GM18907 (cell line): Measurements from ENCODE around the gene SPATA16.

Experiments used
- ATAC-seq: cut with Tn5 transposase; IDR thresholded peaks from one replicate; pipeline ENCODE4 v1.9.1; 2021; ENCODE audit warnings: mild to moderate bottlenecking, moderate library complexity; ENCODE audit not compliant: unreplicated experiment

Gene SPATA16

GRCh38 chr3:173007079-173007723 lies 133.8 kb downstream of the SPATA16 start:
- ATAC-seq = no peak

- no peak for ATAC-seq
These were observed 135.0 kb downstream of the SPATA16 start for GRCh38 chr3:173006006-173006405.

DNA sequence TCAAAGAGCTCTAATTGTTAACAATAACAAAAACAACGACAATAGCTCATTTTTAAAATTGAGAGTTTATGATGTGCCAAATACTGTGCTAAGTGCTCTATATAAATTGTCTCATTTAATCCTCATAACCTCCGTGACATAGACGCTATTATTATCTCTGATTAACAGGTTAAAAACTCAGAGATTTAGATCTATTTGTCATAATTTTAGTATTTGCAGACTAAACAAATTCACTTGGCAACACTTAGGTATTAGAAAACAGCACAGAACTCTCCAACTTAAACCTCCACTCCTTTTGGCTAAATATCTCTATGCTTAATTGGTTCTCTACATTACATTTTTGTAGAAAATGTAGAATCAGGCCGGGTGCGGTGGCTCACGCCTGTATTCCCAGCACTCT lies 136.4 kb downstream of the SPATA16 start:
- ATAC-seq = no peak

DNA sequence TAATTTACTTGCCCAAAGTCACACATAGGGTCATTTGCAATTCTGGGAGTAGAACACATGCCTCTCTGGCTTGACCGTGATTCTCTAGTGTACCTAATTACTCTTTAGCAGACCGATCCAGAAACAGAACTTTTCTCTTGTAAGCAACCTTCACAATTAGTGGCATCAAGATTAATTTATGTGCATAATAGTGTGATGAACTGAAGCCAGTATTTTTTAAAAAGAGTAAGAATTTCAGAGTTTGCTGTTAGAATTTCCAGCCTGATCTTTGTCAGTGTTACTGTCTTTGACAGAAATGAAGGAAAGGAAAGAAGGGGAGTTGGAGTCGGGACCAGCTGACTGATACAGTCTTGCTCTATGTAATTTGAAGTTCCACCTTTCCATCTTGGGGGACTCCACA lies 137.1 kb downstream of the SPATA16 start:
- no peak for ATAC-seq

GRCh38 chr3:173003471-173003870 lies 137.6 kb downstream of the SPATA16 start:
- ATAC-seq = no peak

DNA sequence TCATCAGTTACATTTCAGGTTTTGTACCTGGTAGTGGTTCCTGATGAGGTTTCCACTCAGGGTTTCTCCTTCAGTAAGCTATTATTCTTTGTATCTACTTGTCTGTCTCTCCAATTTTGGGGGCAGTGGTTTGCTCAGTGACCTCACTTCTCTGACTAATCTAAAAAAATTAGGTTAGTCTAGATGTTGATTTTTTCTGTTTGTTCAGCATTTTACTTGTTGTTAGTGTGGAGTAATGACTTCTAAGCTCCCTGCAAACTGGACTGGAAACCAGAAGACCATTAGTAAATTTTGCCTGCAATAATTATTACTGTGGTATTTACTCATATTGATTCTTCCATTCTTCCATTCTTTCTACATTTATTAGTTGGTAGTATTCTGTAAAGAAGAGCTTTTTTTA lies 139.4 kb downstream of the SPATA16 start:
- ATAC-seq = no peak

DNA sequence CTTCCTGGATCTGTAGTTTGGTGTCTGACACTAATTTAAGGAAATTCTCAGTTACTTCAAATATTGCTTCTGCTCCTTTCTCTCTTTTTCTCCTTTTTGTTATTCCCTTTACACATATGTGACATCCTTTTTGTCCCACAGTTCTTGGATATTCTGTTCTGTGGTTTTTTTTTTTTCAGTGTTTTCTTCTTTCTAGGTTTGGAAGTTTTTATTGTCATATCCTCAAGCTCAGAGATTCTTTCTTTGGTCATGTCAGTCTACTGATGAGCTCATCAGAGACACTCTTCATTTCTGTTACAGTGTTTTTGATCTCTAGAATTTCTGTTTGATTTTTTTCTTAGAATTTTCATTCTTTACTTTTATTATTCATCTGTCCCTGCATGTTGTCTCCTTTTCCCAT lies 140.5 kb downstream of the SPATA16 start:
- no peak for ATAC-seq

- ATAC-seq = no peak
These were observed 147.6 kb downstream of the SPATA16 start for GRCh38 chr3:172993412-172993811.

DNA sequence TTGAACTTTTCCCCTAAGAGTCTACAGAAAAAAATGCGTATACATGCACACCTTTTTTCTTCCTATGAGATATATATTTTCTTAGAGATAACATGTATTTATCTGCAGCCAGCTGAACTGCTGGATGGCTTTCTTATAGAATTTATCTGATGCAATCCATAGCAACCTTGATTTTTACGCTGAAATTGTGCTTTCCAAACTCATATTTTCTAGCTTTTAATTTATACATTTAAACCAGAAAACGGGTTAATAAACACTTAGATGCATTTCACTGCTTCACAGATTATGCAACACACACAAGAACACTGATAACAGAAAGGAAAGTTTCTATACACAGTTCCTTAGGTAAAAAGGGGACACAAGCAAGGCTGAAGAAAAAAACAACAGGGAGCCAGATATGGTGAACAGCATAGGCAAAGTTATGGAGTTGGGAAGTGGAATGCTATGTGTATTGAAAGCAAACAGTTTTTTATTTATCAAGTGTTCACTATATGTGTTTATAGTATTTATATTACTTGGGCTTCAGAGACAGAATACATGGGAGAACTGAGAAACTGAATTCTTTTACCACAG lies 149.5 kb downstream of the SPATA16 start:
- no peak for ATAC-seq

GRCh38 chr3:172989373-172989772 lies 151.7 kb downstream of the SPATA16 start:
- no peak for ATAC-seq

- no peak for ATAC-seq
These were observed 153.8 kb downstream of the SPATA16 start for GRCh38 chr3:172987273-172987672.

GRCh38 chr3:172984914-172985313 lies 156.1 kb downstream of the SPATA16 start:
- ATAC-seq = no peak

DNA sequence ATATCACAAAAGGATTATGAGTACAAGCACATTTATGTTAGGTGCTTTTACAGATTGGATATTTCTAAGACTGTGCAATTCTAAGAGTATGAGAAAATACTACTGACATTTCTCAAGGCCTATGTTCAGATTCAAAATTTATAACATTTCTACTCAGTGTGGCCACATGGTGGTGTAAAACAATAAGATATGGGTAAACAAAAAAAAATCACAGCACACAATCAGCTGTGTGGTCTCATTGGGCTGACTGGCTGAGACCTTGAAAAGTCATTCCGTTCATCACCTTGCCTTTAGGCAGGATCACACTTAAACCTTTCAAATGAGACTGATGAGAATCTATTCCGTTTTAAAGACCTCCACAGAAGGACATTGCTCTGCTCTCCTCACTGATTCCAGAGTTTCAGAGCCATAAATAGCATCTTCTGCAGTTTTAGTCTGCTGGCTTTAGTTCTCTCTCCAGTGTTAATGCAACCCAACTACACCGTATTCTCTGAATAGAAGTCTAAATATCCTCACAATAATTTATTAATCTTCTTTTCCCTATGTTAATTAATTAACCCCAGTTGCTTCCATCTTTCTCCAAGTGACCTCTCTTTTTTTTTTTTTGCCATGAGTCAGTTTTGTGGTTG lies 158.2 kb downstream of the SPATA16 start:
- no peak for ATAC-seq

- no peak for ATAC-seq
These were observed 159.5 kb downstream of the SPATA16 start for GRCh38 chr3:172981407-172981983.

DNA sequence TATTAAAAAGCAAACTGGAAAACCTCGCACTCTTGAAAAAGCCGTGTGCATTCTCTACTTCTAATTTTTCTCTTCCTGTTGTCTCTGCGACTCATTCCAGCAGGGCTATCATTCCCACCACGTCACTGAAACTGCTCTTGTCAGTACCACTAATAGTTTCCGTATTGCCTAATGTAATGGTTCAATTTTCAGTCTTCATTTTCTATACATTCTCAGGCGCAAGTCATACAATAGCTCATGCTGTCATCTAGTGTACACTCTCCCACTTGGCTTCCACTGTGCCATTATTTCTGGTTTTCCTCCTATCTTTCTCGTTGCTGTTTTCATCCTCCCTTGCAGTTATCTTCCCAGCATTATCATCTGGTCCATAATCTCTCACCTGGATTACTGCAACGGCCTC lies 160.2 kb downstream of the SPATA16 start:
- no peak for ATAC-seq

- ATAC-seq = no peak
These were observed 163.3 kb downstream of the SPATA16 start for GRCh38 chr3:172977696-172978095.

DNA sequence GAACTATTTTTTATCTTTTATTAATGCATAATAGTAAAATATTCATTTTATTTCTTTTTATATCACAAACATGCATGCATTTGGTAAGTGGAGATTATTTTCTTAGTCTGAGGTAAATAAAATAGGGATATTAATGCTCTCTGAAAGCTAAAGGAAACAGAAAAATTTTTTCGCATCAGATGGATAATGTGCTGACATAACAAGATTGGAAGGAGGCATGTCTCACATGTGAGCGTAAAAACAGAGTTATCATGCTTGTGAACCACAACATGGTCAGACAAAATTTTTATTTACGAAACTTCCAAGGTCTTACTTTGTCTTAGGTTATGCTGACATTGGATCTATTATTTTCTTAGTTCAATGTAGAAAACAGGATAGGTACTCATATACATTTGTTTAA lies 166.1 kb downstream of the SPATA16 start:
- no peak for ATAC-seq

DNA sequence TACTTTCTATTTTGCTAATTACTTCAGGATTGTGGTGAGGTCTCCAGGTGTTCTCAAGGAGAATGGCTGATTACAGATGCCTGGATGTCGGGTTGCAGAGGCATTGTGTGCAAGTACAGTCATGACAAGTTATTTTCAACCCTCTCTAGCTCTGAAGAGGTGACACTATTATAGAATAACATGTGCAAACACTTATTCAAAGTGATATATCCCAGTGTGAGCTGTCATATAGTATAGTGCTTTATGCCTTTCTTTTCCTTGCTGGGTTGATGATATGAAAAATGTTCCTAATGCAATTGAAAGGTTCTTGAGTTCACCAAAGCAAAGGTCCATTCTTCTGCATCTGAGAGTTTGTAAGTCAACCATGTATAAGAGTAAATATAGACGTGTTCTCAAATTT lies 167.2 kb downstream of the SPATA16 start:
- ATAC-seq = no peak

DNA sequence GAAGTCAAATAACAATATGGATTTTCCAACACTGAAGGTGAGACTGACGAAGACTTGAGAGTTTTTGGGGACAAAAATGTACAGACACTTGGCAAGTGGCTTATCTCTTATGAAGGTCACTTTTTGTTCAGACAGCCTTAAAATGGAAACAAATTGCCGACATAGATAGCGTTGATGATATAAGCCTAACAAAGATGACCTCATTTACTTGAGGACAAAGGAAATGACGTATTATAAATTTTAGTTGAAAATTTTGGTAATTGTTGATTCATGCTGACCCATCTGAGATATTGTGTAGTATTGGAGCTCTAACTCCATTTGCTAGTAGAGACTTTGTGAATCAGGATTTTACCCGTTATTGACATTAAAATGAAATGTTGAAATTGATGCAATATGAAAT lies 168.3 kb downstream of the SPATA16 start:
- ATAC-seq = no peak

- no peak for ATAC-seq
These were observed 169.0 kb downstream of the SPATA16 start for GRCh38 chr3:172972067-172972466.

DNA sequence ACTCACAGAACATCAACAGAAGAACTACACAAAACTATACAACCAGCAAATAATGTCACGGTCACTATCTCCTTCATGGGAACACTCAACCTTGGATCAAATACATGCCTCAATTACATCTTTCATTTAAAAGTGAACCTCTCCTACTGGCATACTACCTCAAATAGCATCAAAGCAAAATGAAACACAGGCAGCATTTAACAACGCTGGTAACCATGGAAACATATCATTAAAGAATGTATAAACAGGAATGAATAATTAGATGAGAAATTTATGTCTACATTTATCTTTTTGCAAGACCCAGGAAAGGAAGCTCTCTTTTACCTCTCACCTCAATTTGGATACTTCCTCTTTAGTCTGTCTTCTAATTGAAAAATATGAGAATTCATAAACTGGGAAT lies 172.4 kb downstream of the SPATA16 start:
- ATAC-seq = no peak

DNA sequence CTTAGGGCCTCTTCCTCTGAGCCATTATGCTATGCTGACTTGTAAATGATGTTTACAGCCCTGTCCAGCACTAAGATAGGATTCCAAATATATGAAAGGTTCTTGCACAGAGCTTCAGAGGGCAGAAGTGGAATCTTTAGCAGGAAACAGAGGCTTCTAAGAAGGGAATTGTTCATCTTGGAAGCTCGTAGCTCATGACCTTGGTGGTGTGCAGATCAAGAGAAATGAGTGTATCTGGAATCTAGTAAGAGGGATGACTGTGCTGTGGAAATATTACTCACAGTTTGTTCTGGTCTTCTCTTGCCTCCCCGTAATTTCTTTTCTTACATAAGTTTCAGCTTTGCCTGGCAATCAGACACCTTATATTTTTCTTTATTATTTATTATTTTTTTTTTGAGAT lies 175.8 kb downstream of the SPATA16 start:
- no peak for ATAC-seq
